IMR-90 (cell line): ENCODE measurements around the gene LRPAP1. TPM values are rescaled to one million over a fixed set of nuclear protein-coding genes. Genes with fewer than 3 reads are reported as not detected.

Experiments used
- ATAC-seq: fragments of 200-7000 bp; cut with Tn5 transposase; 2 replicates; pipeline ENCODE4 v1.9.1; 2020; ENCODE audit warnings: low read depth, mild to moderate bottlenecking, moderate library complexity
- BruUV-seq: library from RNA; stranded (reverse); fragments of 400-500 nt; replicated peaks from 2 replicates; lab custom pipeline; 2021; lab: Mats Ljungman, UMichigan
- CTCF ChIA-PET: fragments of 300-600 bp; formaldehyde crosslinking; extraction: SDS; loops from one replicate; lab custom pipeline; 2021; ENCODE audit warnings: antibody characterized with exemption; lab: Yijun Ruan, JAX
- POLR2A ChIA-PET: fragments of 300-600 bp; sonication (Branson Sonifier 250); formaldehyde crosslinking; loops from one replicate; lab custom pipeline; 2022; ENCODE audit warnings: antibody characterized with exemption; ENCODE audit not compliant: unreplicated experiment; lab: Charles Lee
- DNase-seq: peaks from one replicate; pipeline ENCODE4 v3.0.0; 2013
- H2AFZ ChIP-seq: replicated peaks from 2 replicates; pipeline ENCODE3; 2013; ENCODE audit warnings: low read length, mild to moderate bottlenecking; ENCODE audit not compliant: poor library complexity
- H2AK5ac ChIP-seq: 2 replicates; pipeline ENCODE4 v1.6.1; 2013; ENCODE audit warnings: low read depth, low read length, inconsistent platforms
- H2AK9ac ChIP-seq: replicated peaks from 2 replicates; pipeline ENCODE3; 2013; ENCODE audit warnings: mild to moderate bottlenecking, low read depth, low read length, moderate library complexity; ENCODE audit not compliant: poor library complexity
- H2BK120ac ChIP-seq: 2 replicates; pipeline ENCODE4 v1.6.1; 2013; ENCODE audit warnings: low read depth, low read length, inconsistent platforms
- H2BK15ac ChIP-seq: 3 replicates; pipeline ENCODE4 v1.6.1; 2013; ENCODE audit warnings: low read depth, low read length, inconsistent platforms
- H2BK20ac ChIP-seq: 2 replicates; pipeline ENCODE4 v1.6.1; 2013; ENCODE audit warnings: low read depth, mild to moderate bottlenecking, inconsistent platforms, low read length, moderate library complexity
- H2BK5ac ChIP-seq: 2 replicates; pipeline ENCODE4 v1.6.1; 2013; ENCODE audit warnings: mild to moderate bottlenecking, low read depth, low read length, inconsistent platforms; ENCODE audit not compliant: poor library complexity, severe bottlenecking
- H3K14ac ChIP-seq: replicated peaks from 2 replicates; pipeline ENCODE4 v1.6.1; 2013; ENCODE audit warnings: low read depth, low read length, inconsistent platforms
- H3K18ac ChIP-seq: 2 replicates; pipeline ENCODE4 v1.6.1; 2013; ENCODE audit warnings: low read depth, low read length, control low read depth
- H3K23ac ChIP-seq: 2 replicates; pipeline ENCODE4 v1.6.1; 2013; ENCODE audit warnings: low read depth, low read length, inconsistent platforms
- H3K27ac ChIP-seq: 2 replicates; pipeline ENCODE4 v1.5.1; 2013; ENCODE audit warnings: mild to moderate bottlenecking, control low read depth, low read length; ENCODE audit not compliant: insufficient read depth
- H3K27me3 ChIP-seq: 2 replicates; pipeline ENCODE4 v1.6.1; 2013; ENCODE audit warnings: low read length; ENCODE audit not compliant: control insufficient read depth, insufficient read depth
- H3K36me3 ChIP-seq: 2 replicates; pipeline ENCODE4 v1.6.1; 2013; ENCODE audit warnings: low read length, mixed read lengths; ENCODE audit not compliant: control insufficient read depth, insufficient read depth
- H3K4ac ChIP-seq: 2 replicates; pipeline ENCODE4 v1.6.1; 2013; ENCODE audit warnings: low read depth, low read length, inconsistent platforms
- H3K4me1 ChIP-seq: 2 replicates; pipeline ENCODE4 v1.6.1; 2013; ENCODE audit warnings: low read length, mixed read lengths; ENCODE audit not compliant: control insufficient read depth, insufficient read depth
- H3K4me2 ChIP-seq: 2 replicates; pipeline ENCODE4 v1.6.1; 2013; ENCODE audit warnings: low read depth, mild to moderate bottlenecking, control low read depth, low read length, moderate library complexity
- H3K4me3 ChIP-seq: 2 replicates; pipeline ENCODE4 v1.5.1; 2013; ENCODE audit warnings: low read depth, mild to moderate bottlenecking, control low read depth, low read length, moderate library complexity; ENCODE audit not compliant: insufficient read depth
- H3K56ac ChIP-seq: 2 replicates; pipeline ENCODE4 v1.6.1; 2013; ENCODE audit warnings: low read length, inconsistent platforms; ENCODE audit not compliant: insufficient read depth; ENCODE audit errors: extremely low read depth
- H3K79me1 ChIP-seq, 2 experiments: 2 replicates each; pipeline ENCODE4 v1.6.1; 2013; ENCODE audit warnings: low read length in 2 of 2, inconsistent platforms in 1 of 2, low read depth in 1 of 2
- H3K9ac ChIP-seq: 2 replicates; pipeline ENCODE4 v1.6.1; 2013; ENCODE audit warnings: low read depth, low read length, control low read depth
- H3K9me1 ChIP-seq: 2 replicates; pipeline ENCODE4 v1.6.1; 2013; ENCODE audit warnings: low read length, inconsistent platforms; ENCODE audit not compliant: insufficient read depth
- H3K9me3 ChIP-seq: 2 replicates; pipeline ENCODE4 v1.6.1; 2013; ENCODE audit warnings: low read length; ENCODE audit not compliant: control insufficient read depth, insufficient read depth
- H4K20me1 ChIP-seq: 2 replicates; pipeline ENCODE4 v1.6.1; 2013; ENCODE audit warnings: low read length, inconsistent platforms; ENCODE audit not compliant: insufficient read depth
- H4K5ac ChIP-seq: 2 replicates; pipeline ENCODE4 v1.6.1; 2013; ENCODE audit warnings: mild to moderate bottlenecking, low read depth, low read length, control low read depth
- H4K8ac ChIP-seq, 2 experiments: 2 replicates each; pipeline ENCODE4 v1.6.1; 2013; ENCODE audit warnings: low read depth in 2 of 2, low read length in 2 of 2, control low read depth in 1 of 2, inconsistent platforms in 1 of 2
- H4K91ac ChIP-seq: 2 replicates; pipeline ENCODE4 v1.6.1; 2013; ENCODE audit warnings: low read depth, low read length, inconsistent platforms; ENCODE audit not compliant: insufficient read depth
- BHLHE40 ChIP-seq: fragments of 150-350 bp; IDR thresholded peaks from 2 replicates; pipeline ENCODE4 v1.6.1; 2016; ENCODE audit warnings: mild to moderate bottlenecking, low read depth, low read length
- CHD1 ChIP-seq: IDR thresholded peaks from 2 replicates; pipeline ENCODE4 v1.6.1; 2012; ENCODE audit warnings: low read depth, low read length, improper control_type of control experiment
- MAFK ChIP-seq: IDR thresholded peaks from 2 replicates; pipeline ENCODE4 v1.6.1; 2012; ENCODE audit warnings: low read depth, low read length, improper control_type of control experiment
- MAZ ChIP-seq: IDR thresholded peaks from 2 replicates; pipeline ENCODE4 v1.6.1; 2012; ENCODE audit warnings: low read depth, mild to moderate bottlenecking, low read length, improper control_type of control experiment, moderate library complexity, borderline replicate concordance
- MXI1 ChIP-seq: IDR thresholded peaks from 2 replicates; pipeline ENCODE4 v1.6.1; 2012; ENCODE audit warnings: low read depth, mild to moderate bottlenecking, low read length, moderate library complexity, borderline replicate concordance
- NFE2L2 ChIP-seq: fragments of 150-350 bp; IDR thresholded peaks from 2 replicates; pipeline ENCODE4 v1.6.1; 2016; ENCODE audit warnings: low read depth, mild to moderate bottlenecking, low read length
- POLR2A ChIP-seq: IDR thresholded peaks from 2 replicates; pipeline ENCODE4 v1.6.1; 2012; ENCODE audit warnings: mild to moderate bottlenecking, low read depth, low read length
- RAD21 ChIP-seq: IDR thresholded peaks from 2 replicates; pipeline ENCODE4 v1.6.1; 2012; ENCODE audit warnings: low read length, improper control_type of control experiment
- RFX5 ChIP-seq: IDR thresholded peaks from 2 replicates; pipeline ENCODE4 v1.8.0; 2012; ENCODE audit warnings: low read depth, mild to moderate bottlenecking, low read length, moderate library complexity
- SMC3 ChIP-seq: fragments of 150-350 bp; IDR thresholded peaks from 2 replicates; pipeline ENCODE4 v1.6.1; 2016; ENCODE audit warnings: low read depth, mild to moderate bottlenecking, antibody characterized with exemption, low read length, moderate library complexity
- WGBS, 2 experiments: methylation state at CpG; one replicate each; pipeline versions ENCODE4 v1.1.5 to v1.1.7; 2013; ENCODE audit warnings: missing lambda C conversion rate in 2 of 2; ENCODE audit not compliant: insufficient read length in 1 of 2; ENCODE audit errors: extremely low coverage in 2 of 2; 5-methylcytosine and 5-hydroxymethylcytosine counted together
- dilution Hi-C: fragments of 300-500 bp; cut with HindIII; formaldehyde crosslinking; loops from one replicate; pipeline ENCODE4 v1.14.3; 2018; ENCODE audit warnings: low sequenced_read_pairs; ENCODE audit not compliant: unreplicated experiment
- in situ Hi-C: fragments of 300-500 bp; cut with MboI; formaldehyde crosslinking; loops from 3 replicates; pipeline ENCODE4 v1.14.3; 2019; ENCODE audit warnings: low sequenced_read_pairs, inconsistent platforms, mixed read lengths
- intact Hi-C: fragments of 100-400 bp; cut with micrococcal nuclease; formaldehyde crosslinking; loops from 2 replicates; pipeline ENCODE4 v1.10.0; 2022
- polyA plus RNA-seq, 3 experiments: library from polyadenylated mRNA; depleted of rRNA; stranded (reverse); fragments of >200 nt; gene quantifications; 2 replicates each; pipeline ENCODE4 v1.2.3, GENCODE V29; 2012; ENCODE audit warnings: low replicate concordance in 1 of 3
- total RNA-seq: library from RNA; depleted of rRNA; stranded (reverse); fragments of >200 nt; gene quantifications from 2 replicates; pipeline ENCODE4 v1.2.3, GENCODE V29; 2012
- TF ChIP-seq, protein P1 (sequence below): fragments of 150-350 bp; IDR thresholded peaks from 2 replicates; pipeline ENCODE4 v1.6.1; 2016; ENCODE audit warnings: low read depth, mild to moderate bottlenecking, low read length, moderate library complexity, borderline replicate concordance
- TF ChIP-seq, protein P2 (sequence below): conservative IDR thresholded peaks from 2 replicates; pipeline ENCODE4 v1.5.1; 2012; ENCODE audit warnings: mild to moderate bottlenecking, low read depth, low read length, improper control_type of control experiment
- TF ChIP-seq, protein P3 (sequence below): fragments of 150-350 bp; IDR thresholded peaks from 2 replicates; pipeline ENCODE4 v1.6.1; 2017; ENCODE audit warnings: mild to moderate bottlenecking, antibody characterized with exemption, low read length, low read depth

Gene LRPAP1
- total and polyA plus RNA-seq, 2 of the 4 experiments (the other 2 are of a cell fraction): 135 to 175 TPM

DNA sequence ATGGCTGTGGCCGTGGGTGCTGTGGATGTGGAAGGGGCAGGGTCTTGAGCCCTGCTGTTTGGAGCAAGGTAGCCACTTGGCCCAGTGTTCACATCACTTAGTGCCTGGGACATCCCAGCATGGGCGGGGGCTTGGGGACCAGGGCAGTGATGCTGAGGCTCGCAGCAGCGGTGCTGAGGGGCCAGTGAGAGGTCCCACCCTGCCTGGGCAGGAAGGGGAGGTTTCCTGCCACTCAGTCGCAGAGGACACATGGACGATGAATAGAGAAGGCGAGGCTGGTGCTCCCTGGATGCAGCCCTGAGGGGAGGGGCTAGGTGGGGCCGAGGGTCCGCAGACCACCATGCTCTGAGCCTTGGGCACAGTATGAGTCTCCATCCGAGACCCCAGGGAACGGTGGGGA lies 43.4 kb downstream of the LRPAP1 start:
- Histone ChIP-seq H2AK9ac (no peak overlapping the region), H4K5ac (no peak overlapping the region)

More for the DNA sequence above, 43.4 kb downstream of the LRPAP1 start:
- H3K18ac ChIP-seq: no peak overlapping the region
- no TSS peak for BruUV-seq
- ATAC-seq (no peak), DNase-seq (no peak)
- H3K56ac ChIP-seq: no peak overlapping the region
- dilution Hi-C loops (no loop called here), intact Hi-C loops (no loop called here), in situ Hi-C loops (no loop called here)
- H2AFZ ChIP-seq: no peak overlapping the region
- H3K23ac ChIP-seq: no peak overlapping the region
- ChIA-PET CTCF (no interaction called here), POLR2A (no interaction called here)
- H3K79me1 ChIP-seq: no peaks in the 10 kb centered on the region
- no peak for TF ChIP-seq BHLHE40
- no peak for TF ChIP-seq MXI1
- TF ChIP-seq, protein P1, sequence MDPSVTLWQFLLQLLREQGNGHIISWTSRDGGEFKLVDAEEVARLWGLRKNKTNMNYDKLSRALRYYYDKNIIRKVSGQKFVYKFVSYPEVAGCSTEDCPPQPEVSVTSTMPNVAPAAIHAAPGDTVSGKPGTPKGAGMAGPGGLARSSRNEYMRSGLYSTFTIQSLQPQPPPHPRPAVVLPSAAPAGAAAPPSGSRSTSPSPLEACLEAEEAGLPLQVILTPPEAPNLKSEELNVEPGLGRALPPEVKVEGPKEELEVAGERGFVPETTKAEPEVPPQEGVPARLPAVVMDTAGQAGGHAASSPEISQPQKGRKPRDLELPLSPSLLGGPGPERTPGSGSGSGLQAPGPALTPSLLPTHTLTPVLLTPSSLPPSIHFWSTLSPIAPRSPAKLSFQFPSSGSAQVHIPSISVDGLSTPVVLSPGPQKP: no peak
- TF ChIP-seq POLR2A: no peak
- TF ChIP-seq SMC3: no peak
- no peak for TF ChIP-seq NFE2L2
- TF ChIP-seq MAFK: no peak
- TF ChIP-seq, protein P2, sequence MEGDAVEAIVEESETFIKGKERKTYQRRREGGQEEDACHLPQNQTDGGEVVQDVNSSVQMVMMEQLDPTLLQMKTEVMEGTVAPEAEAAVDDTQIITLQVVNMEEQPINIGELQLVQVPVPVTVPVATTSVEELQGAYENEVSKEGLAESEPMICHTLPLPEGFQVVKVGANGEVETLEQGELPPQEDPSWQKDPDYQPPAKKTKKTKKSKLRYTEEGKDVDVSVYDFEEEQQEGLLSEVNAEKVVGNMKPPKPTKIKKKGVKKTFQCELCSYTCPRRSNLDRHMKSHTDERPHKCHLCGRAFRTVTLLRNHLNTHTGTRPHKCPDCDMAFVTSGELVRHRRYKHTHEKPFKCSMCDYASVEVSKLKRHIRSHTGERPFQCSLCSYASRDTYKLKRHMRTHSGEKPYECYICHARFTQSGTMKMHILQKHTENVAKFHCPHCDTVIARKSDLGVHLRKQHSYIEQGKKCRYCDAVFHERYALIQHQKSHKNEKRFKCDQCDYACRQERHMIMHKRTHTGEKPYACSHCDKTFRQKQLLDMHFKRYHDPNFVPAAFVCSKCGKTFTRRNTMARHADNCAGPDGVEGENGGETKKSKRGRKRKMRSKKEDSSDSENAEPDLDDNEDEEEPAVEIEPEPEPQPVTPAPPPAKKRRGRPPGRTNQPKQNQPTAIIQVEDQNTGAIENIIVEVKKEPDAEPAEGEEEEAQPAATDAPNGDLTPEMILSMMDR: no peak
- no peak for TF ChIP-seq RAD21
- no peak for TF ChIP-seq RFX5
- TF ChIP-seq MAZ: no peak
- no peak for TF ChIP-seq CHD1
- TF ChIP-seq, protein P3, sequence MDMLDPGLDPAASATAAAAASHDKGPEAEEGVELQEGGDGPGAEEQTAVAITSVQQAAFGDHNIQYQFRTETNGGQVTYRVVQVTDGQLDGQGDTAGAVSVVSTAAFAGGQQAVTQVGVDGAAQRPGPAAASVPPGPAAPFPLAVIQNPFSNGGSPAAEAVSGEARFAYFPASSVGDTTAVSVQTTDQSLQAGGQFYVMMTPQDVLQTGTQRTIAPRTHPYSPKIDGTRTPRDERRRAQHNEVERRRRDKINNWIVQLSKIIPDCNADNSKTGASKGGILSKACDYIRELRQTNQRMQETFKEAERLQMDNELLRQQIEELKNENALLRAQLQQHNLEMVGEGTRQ: no peak
- no peak overlapping the region for H3K27ac ChIP-seq
- no peak overlapping the region for H3K4me3 ChIP-seq
- WGBS, 2 experiments: 59% methylated on average over 6 of the region's 11 CpGs; no CpG with 5 or more reads in 1 of the 2 experiments
- no peak overlapping the region for H2BK15ac ChIP-seq
- H3K36me3 ChIP-seq: no peaks in the 10 kb centered on the region
- no peaks in the 10 kb centered on the region for H3K4me1 ChIP-seq
- no peak overlapping the region for H3K9ac ChIP-seq
- no peak overlapping the region for H4K8ac ChIP-seq
- no peak overlapping the region for H2BK120ac ChIP-seq
- peaks cover 8% of the 10 kb centered on the region; the same call in 1 of the 2 replicates for H4K20me1 ChIP-seq
- no peak overlapping the region for H2AK5ac ChIP-seq
- no peak overlapping the region for H4K91ac ChIP-seq
- no peak overlapping the region for H2BK5ac ChIP-seq
- H3K14ac ChIP-seq: no peak overlapping the region
- peaks cover 44% of the 10 kb centered on the region for H3K27me3 ChIP-seq
- H3K9me3 ChIP-seq: no peaks in the 10 kb centered on the region
- no peak overlapping the region for H3K4ac ChIP-seq
- H2BK20ac ChIP-seq: no peak overlapping the region
- no peak overlapping the region for H3K4me2 ChIP-seq
- no peaks in the 10 kb centered on the region for H3K9me1 ChIP-seq
